ENCODE measurements around the gene SORCS2.

Gene SORCS2

DNA sequence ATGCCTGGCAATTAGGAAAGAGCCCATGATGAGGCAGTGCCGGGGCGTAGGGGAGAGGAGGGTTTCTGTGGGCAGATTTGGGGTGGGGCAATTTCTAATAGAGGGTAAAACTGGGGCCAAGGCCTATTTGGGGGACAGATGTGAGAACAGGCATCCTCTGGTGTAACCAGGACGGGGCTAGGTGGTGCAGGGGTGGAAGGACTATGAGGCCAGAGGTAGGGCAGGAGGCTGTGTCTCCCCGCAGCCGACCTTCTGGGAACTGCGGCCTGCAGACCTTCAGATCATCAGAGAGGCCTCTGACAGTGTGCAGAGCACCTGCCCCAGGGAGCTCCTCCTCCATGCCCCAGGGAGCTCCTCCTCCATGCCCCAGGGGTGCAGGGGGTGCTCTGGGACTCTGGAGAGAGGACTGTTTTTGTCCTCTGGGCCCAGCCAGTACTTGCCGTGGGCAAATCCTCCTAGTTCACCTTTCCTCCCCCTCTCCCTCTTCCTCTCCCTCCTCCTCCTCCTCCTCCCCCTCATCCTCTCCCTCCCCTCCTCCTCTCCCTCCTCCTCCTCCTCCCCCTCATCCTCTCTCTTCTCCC is 101.9 kb downstream of the SORCS2 start:
- DNase-seq: no peak

GRCh38 chr4:7295197-7295910 is 103.0 kb downstream of the SORCS2 start:
- DNase-seq: no peak

- no peak for DNase-seq
These were observed 103.7 kb downstream of the SORCS2 start for GRCh38 chr4:7295911-7296660.

- DNase-seq: no peak
These were observed 104.5 kb downstream of the SORCS2 start for GRCh38 chr4:7296661-7297335.

GRCh38 chr4:7297374-7297773 is 105.0 kb downstream of the SORCS2 start:
- DNase-seq: no peak

DNA sequence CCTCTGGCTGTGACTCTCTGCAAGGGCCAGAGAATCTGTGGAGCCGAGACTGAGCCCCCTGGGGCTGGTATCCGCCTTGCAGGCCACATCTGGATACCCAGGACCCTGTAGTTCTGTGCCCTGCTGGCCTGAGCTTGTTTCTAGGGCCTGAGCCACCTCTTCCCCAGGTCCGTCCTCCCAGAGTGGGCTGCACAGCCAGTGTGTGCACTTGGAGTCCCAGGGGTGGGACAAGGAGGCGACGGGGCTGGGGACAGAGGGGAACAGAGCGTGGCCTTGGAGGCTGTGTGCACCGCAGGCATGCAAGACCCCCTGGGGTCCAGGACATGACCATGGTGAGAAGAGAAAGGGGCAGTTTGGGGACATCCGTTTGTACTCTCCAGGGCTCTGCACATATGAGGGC is 105.5 kb downstream of the SORCS2 start:
- DNase-seq: no peak

GRCh38 chr4:7298619-7299009 is 106.3 kb downstream of the SORCS2 start:
- DNase-seq: no peak

DNA sequence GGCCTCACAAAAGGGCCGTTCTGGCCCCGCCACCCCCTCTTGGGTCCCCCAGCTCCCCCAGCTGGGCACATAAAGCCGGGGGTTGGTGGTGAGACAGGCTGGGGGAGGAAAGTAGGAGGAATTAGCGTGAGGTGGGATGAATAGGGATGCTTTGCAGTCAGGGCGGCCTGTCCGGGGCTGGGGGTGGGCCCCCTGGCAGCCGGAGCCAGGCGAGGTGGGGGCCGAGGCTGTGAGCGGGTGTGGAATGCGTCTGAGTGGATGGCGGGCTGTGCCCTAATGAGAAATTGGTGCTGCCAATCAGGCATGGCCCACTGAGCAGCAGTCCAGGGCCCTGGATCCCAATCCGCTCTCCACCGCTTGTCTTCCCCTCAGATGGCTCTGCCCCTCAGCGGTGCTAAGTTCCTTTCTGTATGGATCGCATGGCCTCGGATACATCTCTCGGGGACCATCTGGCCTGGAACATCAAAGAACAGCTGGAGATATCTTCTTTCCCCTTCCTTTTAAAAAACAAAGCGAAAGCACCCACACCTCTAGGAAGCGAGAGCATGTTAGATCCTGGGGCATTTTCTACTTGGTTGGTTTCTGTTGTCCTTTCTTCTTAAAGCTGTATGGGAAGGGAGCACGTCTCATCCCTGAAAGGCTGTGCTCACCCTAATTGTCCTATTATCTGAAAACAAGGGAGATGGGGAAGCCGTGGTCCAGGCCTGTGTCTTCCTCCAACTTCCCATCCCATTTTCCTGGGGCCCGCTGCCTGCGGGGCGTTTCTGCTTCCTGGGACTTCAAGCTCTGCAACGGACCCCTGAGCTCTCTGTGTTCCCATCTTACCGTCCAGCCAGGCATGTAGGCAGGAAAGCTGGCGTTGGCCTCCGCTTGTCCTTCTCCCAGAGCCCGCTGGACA is 106.9 kb downstream of the SORCS2 start:
- DNase-seq: no peak

DNA sequence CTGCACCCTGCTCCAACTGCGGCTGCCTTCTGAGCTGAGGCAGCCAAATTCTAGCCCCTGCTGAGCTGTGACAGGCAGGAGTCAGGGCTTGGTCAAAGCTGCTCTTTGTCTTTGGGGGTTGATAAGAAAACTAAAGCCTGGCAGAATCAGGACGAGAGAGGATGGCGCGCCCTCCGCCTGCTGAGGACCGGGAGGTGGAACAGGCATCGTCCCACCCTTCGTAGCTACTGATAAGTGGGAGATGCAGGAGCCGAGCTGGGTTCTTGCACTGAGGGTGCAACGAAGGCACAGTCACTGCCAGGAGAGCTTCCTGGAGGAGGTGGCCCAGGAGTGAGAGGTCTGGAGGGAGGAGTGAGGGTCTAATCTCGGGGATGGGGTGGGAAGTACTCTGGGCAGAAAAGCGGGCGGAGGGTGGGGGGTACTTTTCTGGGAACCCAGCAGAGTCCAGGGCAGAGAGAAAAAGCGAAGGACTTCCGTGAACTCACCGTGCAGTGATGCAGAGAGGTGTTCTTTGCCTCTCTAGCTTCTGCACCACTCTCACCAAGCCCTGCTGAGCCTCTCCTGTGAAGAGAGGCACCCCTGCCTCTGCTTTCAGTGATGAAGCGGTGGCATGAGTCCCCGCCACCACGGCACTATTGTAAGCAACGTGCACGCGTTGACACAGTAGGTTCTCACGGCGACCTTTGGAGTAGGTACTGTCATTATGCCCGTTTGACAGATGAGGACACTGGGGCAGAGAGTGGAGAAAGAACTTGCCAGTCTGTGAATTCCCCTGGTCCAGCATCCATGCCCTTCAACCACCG is 107.8 kb downstream of the SORCS2 start:
- DNase-seq: no peak

DNA sequence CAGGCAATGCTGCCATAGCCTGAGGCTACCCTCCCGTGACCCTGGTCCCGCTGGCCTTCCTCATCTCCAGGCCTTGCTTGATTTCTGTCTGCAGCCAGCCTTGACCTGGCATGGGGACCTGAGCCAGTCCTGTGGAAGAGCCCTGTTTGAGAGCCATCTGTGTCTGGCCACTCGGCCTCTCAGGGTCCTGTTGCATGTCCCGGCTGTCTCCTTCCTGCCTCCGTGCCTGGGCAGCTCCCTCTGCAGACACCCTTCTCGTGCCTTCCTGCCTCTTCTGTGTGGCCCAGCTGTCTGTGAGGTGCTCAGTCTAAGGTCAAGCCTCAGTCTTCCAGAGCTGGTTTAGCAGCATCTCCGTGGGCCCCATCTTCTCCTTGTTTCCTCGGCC is 108.4 kb downstream of the SORCS2 start:
- no peak for DNase-seq

GRCh38 chr4:7301126-7301785 is 108.9 kb downstream of the SORCS2 start:
- DNase-seq: no peak

DNA sequence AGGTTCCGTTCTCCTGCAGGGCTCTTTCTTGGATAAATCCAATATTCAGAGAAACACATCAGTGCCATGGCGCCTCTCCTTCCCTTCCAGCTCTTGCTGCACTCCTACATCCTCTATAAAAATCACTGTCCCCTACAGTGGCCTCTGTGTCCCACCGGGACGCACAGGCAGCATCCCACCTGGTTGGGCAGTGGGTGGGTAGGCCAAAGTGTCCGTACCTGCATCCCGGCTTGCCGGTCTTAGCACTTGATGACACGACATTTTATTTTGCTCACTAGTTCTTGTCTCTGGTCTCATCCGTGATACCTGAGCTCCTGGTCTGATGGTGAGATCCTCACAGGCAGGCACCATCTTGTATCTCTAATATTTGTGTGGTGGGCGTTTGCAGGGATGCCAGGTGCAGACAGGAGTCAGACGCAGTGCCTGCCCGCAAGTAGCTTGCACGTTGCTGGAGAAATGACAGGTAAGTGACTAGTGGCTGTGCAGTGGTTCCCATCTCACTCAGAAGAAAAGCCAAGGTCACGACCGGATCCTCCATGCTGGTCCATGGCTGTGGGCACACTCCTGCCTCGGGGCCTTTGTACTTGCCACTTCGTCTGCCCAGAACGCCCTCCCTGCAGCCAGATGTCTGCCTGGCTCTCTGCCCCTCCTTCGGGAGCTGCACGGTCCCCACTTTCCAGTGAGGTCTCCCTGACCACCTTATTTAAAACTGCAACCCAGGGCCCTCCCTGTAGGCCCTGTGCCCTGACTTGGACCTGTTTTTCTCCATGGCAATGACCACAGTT is 109.7 kb downstream of the SORCS2 start:
- DNase-seq: no peak

- no peak for DNase-seq
These were observed 110.6 kb downstream of the SORCS2 start for GRCh38 chr4:7302781-7303404.

DNA sequence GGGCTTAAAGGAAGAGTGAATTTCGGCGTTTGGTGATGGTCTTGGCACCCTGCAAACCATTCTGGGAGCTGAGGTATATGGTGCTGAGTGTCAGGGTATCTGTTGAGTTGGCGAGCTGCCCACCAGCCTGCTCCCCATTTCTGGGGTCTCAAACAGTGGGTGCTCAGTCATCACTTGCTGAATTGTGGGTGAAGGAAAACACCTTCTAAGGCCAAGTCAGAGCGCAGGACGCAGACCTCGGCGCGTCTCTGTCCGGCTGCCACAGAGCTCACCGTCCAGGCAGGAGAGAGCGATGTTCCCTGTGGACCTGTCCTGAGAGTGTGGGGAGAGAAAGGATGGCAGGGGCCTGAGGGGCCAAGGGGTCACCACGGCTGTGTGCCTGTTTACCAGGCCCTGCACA is 111.2 kb downstream of the SORCS2 start:
- DNase-seq: no peak

- DNase-seq: no peak
These were observed 112.1 kb downstream of the SORCS2 start for GRCh38 chr4:7304436-7304835.

- DNase-seq: no peak
These were observed 114.0 kb downstream of the SORCS2 start for GRCh38 chr4:7306021-7306965.

DNA sequence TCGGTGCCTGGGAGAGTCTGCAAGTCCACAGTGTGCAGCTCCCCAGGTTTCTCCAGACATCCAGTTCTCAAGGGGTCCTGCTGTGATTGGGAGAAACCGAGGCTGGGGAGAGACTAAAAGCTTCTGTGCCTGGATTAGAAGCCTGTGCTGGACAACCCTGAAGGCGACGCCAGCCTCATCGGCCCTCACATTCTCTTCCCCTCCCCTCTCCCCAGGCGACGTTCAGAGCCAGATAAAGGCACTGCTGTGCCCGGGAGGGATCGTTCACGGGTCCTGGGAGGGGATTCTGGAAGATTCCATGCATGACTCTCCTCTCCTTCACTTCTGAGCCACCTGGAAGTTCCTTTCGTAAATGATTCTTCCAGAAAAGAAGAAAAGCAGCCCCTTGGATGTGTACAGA is 114.6 kb downstream of the SORCS2 start:
- DNase-seq: no peak

GRCh38 chr4:7307394-7308099 is 115.2 kb downstream of the SORCS2 start:
- no peak for DNase-seq
